Testis (tissue), 3 donors: ENCODE measurements around the gene DAB2. TPM values are rescaled to one million over a fixed set of nuclear protein-coding genes. Genes with fewer than 3 reads are reported as not detected.

Source experiments
- DNase-seq: peaks from one replicate; pipeline ENCODE4 v3.0.0-alpha.2; 2019
- H3K27ac ChIP-seq, 2 donors: fragments of 200-600 bp; sonication (generic); one replicate each; pipeline ENCODE4 v1.5.1; 2019
- H3K27me3 ChIP-seq: fragments of 200-600 bp; sonication (generic); one replicate; pipeline ENCODE4 v1.5.1; 2019
- H3K36me3 ChIP-seq: fragments of 200-600 bp; sonication (generic); one replicate; pipeline ENCODE4 v1.5.1; 2017; ENCODE audit warnings: low read depth; ENCODE audit errors: missing control alignments
- H3K4me1 ChIP-seq: fragments of 200-600 bp; sonication (generic); one replicate; pipeline ENCODE4 v1.5.1; 2019
- H3K4me3 ChIP-seq, 2 donors: fragments of 200-600 bp; sonication (generic); one replicate each; pipeline ENCODE4 v1.5.1; 2017 to 2019
- H3K9me3 ChIP-seq: fragments of 200-600 bp; sonication (generic); one replicate; pipeline ENCODE4 v1.5.1; 2017
- CTCF ChIP-seq, 3 experiments: fragments of 450-650 bp in 2 of 3; fragments of 200-600 bp in 1 of 3; sonication (generic) in 1 of 3; IDR thresholded peaks; one replicate each; pipeline ENCODE4 v1.5.1; 2016 to 2019; ENCODE audit warnings: antibody characterized with exemption in 3 of 3, mild to moderate bottlenecking in 2 of 3, moderate library complexity in 1 of 3
- POLR2A ChIP-seq: fragments of 450-650 bp; IDR thresholded peaks from one replicate; pipeline ENCODE4 v1.6.1; 2017; ENCODE audit warnings: antibody characterized with exemption, mild to moderate bottlenecking, moderate library complexity
- WGBS, 2 donors: methylation state at CpG; one replicate each; pipeline ENCODE4 v1.1.5; 2018; 5-methylcytosine and 5-hydroxymethylcytosine counted together
- intact Hi-C: fragments of 100-400 bp; cut with DNase I; formaldehyde crosslinking; loops from one replicate; pipeline ENCODE4 v1.15.1; 2023; ENCODE audit warnings: low total_unique reads
- polyA plus RNA-seq: library from polyadenylated mRNA; stranded (reverse); fragments of 350-450 nt; fragmentation: Illumina TruSeq; extraction: RNeasy Lipid Tissue Mini Kit (QIAGEN cat#74804); gene quantifications from one replicate; pipeline ENCODE4 v1.2.3, GENCODE V29; 2014; ENCODE audit warnings: low read depth, low replicate concordance; ENCODE audit not compliant: insufficient read depth
- total RNA-seq, 2 donors: library from RNA; depleted of rRNA; stranded (reverse); fragments of >200 nt; gene quantifications; one replicate each; pipeline ENCODE4 v1.2.3, GENCODE V29; 2016

Gene DAB2
- total and polyA plus RNA-seq, 3 donors from 2014 or later: 12.9 to 56.2 (median 29.7) TPM

GRCh38 chr5:39432696-39433530 lies 8.1 kb upstream of the DAB2 start:
- 89 to 90% methylated on average over 12 of the region's 12 CpGs for WGBS, 2 donors
- TF ChIP-seq CTCF (IDR thresholded peaks at IDR 0.05): no peak
- TF ChIP-seq POLR2A: no peak
- no peak overlapping the region for H3K27ac ChIP-seq
- H3K4me3 ChIP-seq: no peak overlapping the region
- no peaks in the 10 kb centered on the region for H3K27me3 ChIP-seq
- intact Hi-C loops: no loop called here
- DNase-seq: no peak
- no peaks in the 10 kb centered on the region for H3K36me3 ChIP-seq
- no peaks in the 10 kb centered on the region for H3K4me1 ChIP-seq
- H3K9me3 ChIP-seq: no peaks in the 10 kb centered on the region

GRCh38 chr5:39430461-39430860 lies 5.7 kb upstream of the DAB2 start:
- DNase-seq: no peak
- no peak overlapping the region for H3K27ac ChIP-seq
- no peaks in the 10 kb centered on the region for H3K27me3 ChIP-seq
- H3K4me3 ChIP-seq: no peak overlapping the region
- intact Hi-C loops: no loop called here
- TF ChIP-seq POLR2A (no peak), CTCF (IDR thresholded peaks at IDR 0.05) (no peak)
- H3K9me3 ChIP-seq: no peaks in the 10 kb centered on the region
- WGBS, 2 donors: 79 to 80% methylated on average over 2 of the region's 2 CpGs
- peaks cover 11% of the 10 kb centered on the region for H3K4me1 ChIP-seq
- H3K36me3 ChIP-seq: no peaks in the 10 kb centered on the region

- H3K9me3 ChIP-seq: no peaks in the 10 kb centered on the region
- H3K36me3 ChIP-seq: no peaks in the 10 kb centered on the region
- WGBS, 2 donors: 92% methylated on average over 4 of the region's 4 CpGs
- intact Hi-C loops: no loop called here
- TF ChIP-seq CTCF (IDR thresholded peaks at IDR 0.05): no peak
- no peak for TF ChIP-seq POLR2A
- no peak overlapping the region for H3K27ac ChIP-seq
- H3K27me3 ChIP-seq: no peaks in the 10 kb centered on the region
- peaks cover 13% of the 10 kb centered on the region for H3K4me1 ChIP-seq
- H3K4me3 ChIP-seq: no peak overlapping the region
- no peak for DNase-seq
Observed at GRCh38 chr5:39428640-39429039, 3.9 kb upstream of the DAB2 start.

- no peaks in the 10 kb centered on the region for H3K36me3 ChIP-seq
- DNase-seq: no peak
- H3K27ac ChIP-seq: no peak overlapping the region
- peaks cover 14% of the 10 kb centered on the region for H3K4me1 ChIP-seq
- no peak overlapping the region for H3K4me3 ChIP-seq
- no peaks in the 10 kb centered on the region for H3K9me3 ChIP-seq
- intact Hi-C loops: no loop called here
- TF ChIP-seq POLR2A: no peak
- TF ChIP-seq CTCF (IDR thresholded peaks at IDR 0.05): no peak
- no peaks in the 10 kb centered on the region for H3K27me3 ChIP-seq
Observed at GRCh38 chr5:39427633-39428032, 2.9 kb upstream of the DAB2 start.

- no peak for TF ChIP-seq CTCF (IDR thresholded peaks at IDR 0.05)
- TF ChIP-seq POLR2A: no peak
- Histone ChIP-seq H3K27me3 (no peaks in the 10 kb centered on the region), H3K36me3 (no peaks in the 10 kb centered on the region), H3K4me1 (peaks cover 18% of the 10 kb centered on the region), H3K9me3 (no peaks in the 10 kb centered on the region), H3K27ac (peak overlapping the region in 1 of 2 donors; percentile 82), H3K4me3 (no peak overlapping the region)
- intact Hi-C loops: no loop called here
- WGBS, 2 donors: 28 to 38% methylated on average over 3 of the region's 3 CpGs
- DNase-seq: no peak
Observed at GRCh38 chr5:39427229-39427628, 2.4 kb upstream of the DAB2 start.
